HS-5 (cell line): ENCODE measurements around the gene TNKS1BP1.
"Not testable (repeated sequence)": the region's sequence is repeated elsewhere in the genome, so short reads cannot be mapped to it uniquely, and the experiment has no call there.

Experiments
- DNase-seq: peaks from one replicate; pipeline ENCODE4 v3.0.0-alpha.2; 2012; ENCODE audit warnings: low read depth

TNKS1BP1 gene

DNA sequence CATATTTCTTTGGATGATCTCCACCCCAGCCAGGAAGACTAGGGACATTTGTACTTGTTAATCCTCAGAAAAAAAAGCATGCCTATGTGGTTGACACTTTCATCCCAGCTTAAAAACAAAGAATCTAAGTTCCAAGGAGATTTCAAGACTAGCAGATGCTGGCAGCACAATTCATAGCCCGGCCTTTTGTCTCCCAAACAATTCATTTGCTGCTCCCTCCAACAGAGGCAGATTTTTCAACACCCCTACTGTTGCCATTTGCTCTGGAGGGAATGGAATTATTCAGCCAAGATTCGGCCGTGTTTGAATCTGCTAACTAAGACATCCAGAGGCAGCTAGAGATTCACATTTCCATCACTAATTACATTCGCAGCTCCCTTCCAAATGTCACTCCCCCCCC lies 28.7 kb upstream of the TNKS1BP1 start:
- DNase-seq = no peak

GRCh38 chr11:57353036-57353435 lies 28.3 kb upstream of the TNKS1BP1 start:
- DNase-seq = no peak

DNA sequence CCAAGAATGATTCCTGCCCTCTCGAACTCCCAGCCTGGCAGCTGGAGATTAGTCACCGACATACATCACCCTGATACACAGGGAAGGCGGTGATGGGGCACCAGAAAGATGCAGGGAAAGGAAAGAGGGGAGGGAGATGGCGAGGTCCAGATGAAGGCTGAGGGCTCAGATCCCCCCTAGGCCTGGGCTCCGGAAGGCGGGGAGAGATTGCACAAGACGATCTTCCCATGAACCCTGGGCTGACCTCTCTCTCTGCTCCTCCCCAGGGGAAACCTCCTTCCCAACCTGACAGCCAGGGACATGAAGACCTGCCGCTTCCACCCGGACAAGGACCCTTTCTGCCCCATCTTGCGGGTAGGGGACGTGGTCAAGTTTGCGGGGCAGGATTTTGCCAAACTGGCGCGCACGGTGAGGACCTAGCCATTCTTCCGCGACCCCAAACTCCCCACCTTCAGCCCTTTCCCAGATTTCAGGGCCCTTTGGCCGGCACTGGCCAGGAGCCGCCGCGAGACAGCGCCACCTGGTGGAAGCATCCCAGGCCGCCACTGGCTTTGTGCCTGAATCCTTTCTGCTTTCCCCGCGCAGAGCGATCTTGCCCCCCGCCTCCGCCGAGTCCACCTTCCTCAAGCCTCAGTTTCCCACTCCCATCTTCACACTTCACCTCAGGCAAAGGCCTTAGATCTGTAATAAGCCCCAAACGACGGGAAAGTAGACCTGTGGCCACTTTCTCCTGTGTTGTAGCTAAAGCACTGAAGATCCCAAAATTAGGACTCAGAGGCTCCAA lies 24.9 kb upstream of the TNKS1BP1 start:
- DNase-seq = peak; percentile 25

DNA sequence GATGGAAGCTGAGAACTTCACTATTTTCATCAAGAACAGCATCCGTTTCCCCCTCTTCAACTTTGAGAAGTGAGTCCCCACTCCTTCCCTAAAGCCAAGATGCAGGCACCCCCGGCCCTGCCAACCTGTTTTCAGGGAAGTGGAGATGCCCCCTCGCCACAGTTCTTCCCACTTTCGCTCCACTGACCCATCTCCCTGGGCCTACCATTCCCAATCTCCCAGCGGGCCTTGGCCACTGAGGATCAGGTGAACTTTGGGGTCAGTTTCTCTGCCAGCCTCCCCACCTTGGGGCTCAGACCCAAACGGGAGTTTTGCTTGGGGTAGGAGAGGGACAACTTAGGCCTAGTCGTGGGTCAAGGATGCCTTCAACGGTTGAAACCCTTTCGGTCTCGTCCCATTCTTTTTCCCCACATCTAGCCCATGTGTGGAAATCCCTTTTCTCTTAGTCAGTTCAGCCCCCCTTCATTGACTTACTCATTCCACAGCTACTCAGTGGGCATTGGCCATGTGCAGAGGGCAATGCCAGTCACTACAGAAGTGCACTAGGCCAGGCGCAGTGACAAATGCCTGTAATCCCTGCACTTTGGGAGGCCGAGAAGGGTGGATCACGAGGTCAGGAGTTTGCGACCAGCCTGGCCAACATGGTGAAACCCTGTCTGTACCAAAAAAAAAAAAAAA lies 24.0 kb upstream of the TNKS1BP1 start:
- DNase-seq = no peak

GRCh38 chr11:57348052-57348451 lies 23.3 kb upstream of the TNKS1BP1 start:
- no peak for DNase-seq

GRCh38 chr11:57347336-57347735 lies 22.6 kb upstream of the TNKS1BP1 start:
- no peak for DNase-seq

DNA sequence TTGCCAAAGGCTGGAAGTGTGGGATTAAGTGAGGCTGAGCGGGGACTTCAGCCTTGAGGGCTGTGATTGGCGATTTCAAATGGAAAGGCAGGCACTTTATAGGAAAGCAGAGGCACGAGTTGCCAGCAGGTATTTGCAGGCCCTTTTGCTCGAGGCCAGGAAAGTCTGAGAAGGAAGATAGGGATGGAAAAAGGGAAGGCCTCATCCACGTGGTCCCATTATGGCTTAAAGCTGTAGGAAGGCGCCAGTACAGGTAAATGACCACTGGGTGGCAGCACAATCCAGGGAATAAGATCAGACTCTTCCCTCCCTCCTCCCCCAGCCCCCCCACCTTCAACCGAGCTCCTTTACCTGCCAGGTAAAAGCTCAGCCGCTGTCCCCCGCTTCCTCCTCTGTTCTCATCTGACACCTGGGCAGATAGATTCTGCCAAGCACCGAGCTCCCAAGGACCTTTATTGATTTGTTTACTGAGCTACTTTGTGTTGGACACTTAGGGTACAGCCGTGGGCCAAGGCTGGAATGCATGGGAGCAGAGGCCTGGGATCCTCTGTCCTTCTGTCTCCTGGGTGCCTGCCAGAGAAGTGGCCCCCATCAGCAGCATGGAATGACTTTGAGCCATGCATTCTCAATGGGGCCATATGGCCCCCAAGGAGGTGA lies 20.9 kb upstream of the TNKS1BP1 start:
- DNase-seq = peak; percentile 47

DNA sequence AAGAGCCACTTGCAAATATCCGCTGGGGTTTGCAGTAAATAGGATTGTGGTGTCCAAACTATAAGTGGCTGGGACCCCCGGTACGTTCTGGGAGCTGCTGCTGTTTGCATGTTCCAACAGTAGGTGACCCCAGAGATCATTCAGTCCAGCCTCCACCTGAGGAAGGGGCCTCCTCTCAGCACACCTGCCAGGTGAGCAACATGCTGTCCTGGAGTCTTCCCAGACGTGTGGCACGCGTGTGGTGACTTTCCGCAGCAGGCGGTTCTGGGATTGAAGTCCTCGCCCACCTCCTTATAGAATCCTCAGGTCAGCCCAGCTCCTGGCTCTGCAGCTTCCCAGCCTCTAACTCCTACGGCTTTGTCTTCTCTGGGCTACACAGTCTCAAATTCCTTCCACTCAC lies 20.1 kb upstream of the TNKS1BP1 start:
- no peak for DNase-seq

- DNase-seq = no peak
Observed at GRCh38 chr11:57343825-57344224, 19.1 kb upstream of the TNKS1BP1 start.

DNA sequence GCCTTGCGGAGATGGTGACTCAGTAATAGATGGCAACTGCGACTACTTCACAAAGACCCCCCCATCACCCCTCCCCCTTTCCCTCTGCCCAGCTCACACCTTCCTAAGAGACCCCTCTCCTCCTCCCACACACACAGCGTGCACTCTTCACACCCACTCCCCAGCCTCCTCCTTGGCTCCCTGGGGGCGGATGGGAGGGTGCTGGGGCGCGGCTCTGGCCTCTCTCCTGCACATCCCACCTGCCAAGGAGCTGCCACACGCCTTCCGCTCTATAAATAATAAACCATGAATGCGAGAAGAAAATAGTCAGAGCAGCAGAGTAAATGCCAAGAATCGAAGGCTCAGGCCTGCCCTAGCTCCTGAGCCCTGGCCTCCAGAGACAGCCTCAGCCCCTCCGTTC lies 17.9 kb upstream of the TNKS1BP1 start:
- no peak for DNase-seq

DNA sequence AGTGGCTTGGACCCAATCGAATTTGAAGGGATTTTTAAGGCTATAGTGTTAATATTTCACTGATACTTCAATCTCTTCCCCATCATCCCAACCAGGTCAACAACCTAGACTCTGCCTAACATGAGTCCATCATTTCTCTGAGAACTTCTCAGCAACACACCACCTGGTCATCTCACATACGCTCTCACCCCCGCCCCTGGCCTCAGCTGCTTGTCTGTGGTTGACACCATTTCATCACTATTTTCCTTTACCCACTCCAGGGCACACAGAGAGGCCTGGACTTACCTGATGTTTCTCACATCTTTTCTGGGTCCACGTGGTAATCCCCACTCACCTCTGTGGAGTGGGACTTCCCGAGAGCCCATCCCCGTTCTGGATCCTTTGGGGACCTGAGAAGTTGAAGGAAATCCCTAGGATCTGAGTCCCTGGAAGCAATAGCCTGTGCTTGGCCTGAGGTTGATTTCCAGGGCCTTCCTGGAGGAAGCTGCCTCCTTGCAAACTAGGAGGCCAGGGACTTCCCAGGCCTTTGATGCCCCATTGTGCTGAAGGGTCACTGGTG lies 16.6 kb upstream of the TNKS1BP1 start:
- DNase-seq = no peak

DNA sequence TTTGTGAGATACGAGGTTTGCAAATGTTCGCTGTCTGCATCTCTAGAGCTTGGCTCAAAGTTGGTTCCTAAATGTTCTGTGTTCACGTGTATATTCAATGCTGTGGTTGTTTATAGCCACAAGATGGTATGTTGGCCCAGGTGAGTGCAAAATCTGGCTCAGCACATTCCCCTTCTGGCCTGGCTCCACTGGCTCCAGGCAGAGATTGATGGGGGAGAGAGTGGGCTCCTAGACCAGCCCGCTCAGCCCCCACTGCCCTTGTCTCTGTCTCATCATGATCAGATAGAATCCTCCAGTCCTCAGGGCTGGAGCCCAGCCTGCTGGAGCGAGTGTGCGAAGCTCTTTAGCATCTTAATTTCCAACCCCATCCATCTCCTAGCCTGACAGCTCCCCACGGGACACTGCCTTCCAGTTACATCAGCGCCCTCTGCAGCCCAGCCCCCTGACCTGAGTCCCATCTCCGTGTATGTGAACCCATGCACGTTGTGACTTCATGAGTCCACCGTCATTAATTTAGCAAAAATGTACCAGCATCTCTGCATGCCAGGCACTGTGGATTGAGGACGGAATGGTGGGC lies 15.4 kb upstream of the TNKS1BP1 start:
- DNase-seq = no peak

DNA sequence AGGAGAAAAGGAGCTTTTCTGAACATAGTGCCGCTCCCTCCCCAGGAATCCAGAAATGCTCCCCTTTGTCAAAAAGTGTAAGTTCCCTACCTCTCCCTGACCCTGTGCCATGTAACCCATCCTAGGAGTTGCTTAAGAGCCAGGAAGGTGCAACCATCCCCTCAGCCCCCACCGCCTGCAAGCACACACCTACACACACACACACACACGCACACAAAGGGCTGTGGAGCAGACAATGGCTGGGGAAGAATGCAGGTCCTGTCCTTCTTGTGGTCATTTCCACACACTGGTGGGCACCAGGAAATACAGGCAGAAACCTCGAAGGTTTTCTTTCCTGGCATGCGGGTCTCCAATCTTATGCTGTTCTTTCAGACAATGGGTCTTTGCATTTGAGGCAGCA lies 14.6 kb upstream of the TNKS1BP1 start:
- DNase-seq = no peak

DNA sequence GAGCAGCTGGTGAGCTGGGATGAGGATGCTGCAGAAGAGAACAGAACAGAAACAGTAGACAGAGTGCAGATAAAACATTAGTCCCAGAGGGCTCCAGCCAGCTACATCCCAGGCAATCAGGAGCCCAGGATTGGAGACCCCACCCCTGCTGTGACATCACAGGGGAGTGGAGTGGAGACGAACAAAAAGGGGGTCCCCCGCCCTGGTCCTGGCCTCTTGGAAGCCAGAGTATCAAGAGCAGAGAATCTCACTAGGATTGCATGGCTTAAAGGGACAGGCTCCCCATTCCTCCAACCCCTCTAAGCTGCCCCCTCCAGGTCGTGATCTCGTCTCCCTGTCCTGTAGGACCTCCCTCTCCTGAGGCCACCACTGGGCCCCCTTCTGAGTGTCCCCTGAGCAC lies 13.4 kb upstream of the TNKS1BP1 start, which contains the start of gene P2RX3:
TSS of gene P2RX3 (plus strand) at position 211 of the 400 bp plus-strand sequence. CDS start 199 bp downstream, outside the sequence.
- DNase-seq = no peak

GRCh38 chr11:57336856-57337255 lies 12.1 kb upstream of the TNKS1BP1 start:
- DNase-seq = not testable (repeated sequence)

DNA sequence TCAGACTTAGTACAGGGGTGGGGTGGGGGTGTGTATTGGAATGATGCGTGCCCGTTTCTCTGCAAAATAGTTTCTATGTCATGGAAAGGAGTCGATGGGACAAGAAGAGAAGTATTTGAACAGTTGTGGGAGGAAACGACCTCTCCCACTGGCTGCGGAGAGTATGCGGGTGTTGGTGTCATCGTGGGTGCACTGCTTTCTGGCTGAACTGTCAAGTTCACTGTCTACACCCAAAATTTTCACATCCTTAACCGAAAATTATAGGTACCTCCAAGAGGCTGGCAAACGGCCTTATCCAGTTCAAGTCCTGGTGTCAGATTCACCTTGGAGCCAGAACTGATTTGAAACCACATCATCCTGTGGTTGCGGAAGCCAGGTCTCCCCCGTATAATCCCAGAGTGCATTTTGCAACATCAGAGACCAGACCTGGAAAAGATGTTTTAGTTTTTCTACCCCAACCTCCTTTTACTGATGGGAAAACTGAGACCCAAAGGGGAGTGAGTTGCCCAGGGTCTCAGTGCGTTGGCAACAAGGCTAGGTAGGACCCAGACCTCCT lies 11.4 kb upstream of the TNKS1BP1 start:
- DNase-seq = no peak

DNA sequence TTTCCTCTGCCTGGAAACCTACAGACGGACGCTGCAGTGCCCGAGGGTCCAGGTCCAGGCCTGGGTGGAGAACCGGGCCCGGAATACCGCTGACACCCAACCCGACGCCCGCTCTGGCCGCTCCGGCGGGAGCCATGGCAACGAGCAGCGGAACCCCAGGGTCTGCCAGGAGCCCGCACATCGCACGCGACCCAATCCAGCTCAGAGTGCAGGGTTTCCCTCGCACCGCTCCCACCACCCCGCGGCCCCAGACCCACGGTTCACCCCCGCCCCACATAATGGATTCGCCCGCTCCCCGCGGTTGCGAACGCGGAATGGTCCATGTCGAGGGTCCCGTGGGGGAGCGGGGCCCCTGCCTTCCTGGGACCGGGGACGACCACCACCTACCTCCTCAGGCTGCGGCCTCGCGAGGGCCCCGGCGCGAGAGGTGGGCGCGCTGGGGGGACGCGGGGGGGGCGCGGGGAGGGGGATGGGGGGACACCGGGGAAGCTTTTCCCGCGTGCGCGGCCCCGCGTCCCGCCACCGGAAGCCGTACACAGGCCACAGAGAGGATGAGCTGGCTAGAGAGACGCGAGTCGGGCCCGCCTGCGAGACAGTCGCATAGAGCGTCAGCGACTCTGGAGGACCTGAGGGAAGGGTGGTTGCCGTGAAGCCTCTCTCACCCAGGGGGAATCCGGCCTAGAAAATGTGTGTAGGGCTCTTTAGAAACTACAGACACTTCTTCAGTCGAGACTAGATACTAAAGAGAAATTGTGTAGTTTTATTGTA lies 10.8 kb upstream of the TNKS1BP1 start, which contains the start of gene SSRP1:
TSS of gene SSRP1 (minus strand) at position 550 of the 768 bp plus-strand sequence. CDS start 771 bp downstream, outside the sequence.
- peak; percentile 53 for DNase-seq

DNA sequence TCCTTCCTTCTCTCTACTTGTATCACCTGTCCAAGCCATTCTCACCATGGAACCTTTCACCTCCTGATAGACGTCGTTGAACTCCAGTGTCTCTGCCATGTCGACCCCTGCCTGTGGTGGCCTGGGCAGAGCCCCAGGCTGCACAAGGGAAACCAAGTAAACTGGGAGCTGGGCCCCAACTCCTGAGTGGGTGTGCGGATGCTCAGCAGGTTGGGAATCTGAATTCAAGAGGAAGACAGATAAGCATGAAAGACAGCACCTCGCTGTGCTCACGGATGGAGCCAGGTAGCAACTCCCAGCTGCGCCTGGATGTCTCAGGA lies 10.2 kb upstream of the TNKS1BP1 start:
- DNase-seq = no peak

DNA sequence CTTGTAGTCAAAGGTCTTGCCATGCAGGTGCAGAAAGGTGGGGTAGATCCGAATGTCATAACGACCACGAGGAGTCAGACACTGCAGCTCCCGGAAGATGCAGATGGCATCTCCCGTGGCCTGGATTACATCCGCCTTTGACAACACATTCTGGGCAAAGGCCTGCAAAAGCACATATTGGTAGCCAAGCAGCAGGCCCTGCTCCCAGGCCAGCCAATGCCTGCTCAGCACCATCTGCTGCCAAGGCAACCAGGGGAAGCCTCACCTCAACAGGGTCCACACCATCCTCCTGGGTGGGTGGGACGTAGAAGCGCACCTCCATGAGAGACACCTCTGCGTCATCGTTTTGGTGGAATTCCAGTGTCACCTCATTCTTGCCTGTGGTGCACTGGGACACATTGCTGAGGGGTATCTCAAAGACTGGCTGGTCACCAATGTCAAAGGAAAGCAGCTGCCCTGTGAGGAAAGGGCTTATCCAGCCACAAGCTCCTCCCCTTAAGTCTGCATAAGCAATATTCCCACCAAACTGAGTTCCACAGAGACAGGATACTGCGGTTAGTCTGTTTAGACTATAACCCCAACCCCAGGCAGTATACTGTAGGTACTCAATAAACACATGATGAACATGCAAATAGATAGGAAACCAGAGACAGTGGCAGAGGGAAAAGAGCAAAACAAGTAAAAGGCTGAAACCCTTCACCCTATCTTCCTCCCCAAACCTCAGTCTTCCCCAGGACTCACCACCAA lies 8.1 kb upstream of the TNKS1BP1 start:
- DNase-seq = no peak

DNA sequence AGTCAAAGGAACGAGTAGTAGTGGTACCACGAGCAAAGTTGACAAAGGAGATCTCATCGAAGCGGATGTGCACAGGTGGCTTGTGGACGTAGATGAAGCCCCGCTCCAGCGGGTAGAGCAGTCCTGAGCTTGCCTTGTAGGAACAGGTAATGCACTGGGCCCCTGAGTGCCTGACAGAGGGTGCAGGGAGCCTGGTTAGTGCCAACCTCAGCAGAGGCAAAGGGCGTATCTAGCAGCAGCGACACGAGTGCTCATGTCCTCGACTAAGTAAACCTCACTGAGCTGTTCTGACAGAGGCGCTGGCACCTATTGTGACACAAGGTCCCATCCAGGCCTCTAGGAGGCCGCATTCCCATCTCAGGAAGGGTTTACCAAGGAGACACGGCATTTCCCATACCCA lies 7.0 kb upstream of the TNKS1BP1 start:
- no peak for DNase-seq

DNA sequence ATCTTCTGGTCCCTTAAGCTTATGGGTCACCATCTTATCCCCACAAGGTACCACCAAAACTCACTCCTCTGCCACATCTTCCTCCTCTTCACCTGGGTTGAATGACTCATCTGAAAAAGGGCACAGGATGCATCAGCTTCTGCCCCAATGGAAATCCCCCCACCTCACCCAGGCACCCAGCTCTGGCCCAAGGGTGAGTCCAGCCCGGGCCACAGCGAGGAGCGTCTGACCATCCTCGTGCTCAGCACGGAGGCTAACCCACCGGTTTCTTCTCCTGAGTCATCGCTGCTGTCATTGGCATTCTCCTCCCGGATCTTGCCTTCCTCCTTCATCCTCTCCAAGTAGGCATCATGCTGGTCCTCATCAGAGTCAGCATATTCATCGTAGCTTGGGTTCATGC lies 5.3 kb upstream of the TNKS1BP1 start:
- DNase-seq = no peak
